ENCODE results near the gene GDAP1L1. TPM values are rescaled to one million over a fixed set of nuclear protein-coding genes. Genes with fewer than 3 reads are reported as not detected.
"Not testable (repeated sequence)": the region's sequence is repeated elsewhere in the genome, so short reads cannot be mapped to it uniquely, and the experiment has no call there.

The GDAP1L1 gene
- total RNA-seq, 1 donor from 2014 or later: 0.67 TPM

DNA sequence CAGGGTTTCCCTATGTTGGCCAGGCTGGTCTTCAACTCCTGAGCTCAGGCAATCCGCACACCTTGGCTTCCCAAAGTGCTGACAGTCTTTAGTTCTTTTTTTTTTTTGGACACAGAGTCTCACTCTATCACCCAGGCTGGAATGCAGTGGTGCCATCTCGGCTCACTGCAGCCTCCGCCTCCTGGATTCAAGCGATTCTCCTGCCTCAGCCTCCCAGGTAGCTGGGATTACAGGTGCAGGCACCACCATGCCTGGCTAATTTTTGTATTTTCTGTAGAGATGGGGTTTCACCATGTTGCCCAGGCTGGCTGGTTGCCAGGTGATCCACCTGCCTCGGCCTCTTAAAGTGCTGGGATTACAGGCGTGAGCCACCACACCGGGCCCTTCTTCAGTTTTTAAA is 80.6 kb downstream of the GDAP1L1 start:
- intact Hi-C loops (cut with DNase I); DNase-seq (ENCODE audit: low spot score): not testable (repeated sequence)

DNA sequence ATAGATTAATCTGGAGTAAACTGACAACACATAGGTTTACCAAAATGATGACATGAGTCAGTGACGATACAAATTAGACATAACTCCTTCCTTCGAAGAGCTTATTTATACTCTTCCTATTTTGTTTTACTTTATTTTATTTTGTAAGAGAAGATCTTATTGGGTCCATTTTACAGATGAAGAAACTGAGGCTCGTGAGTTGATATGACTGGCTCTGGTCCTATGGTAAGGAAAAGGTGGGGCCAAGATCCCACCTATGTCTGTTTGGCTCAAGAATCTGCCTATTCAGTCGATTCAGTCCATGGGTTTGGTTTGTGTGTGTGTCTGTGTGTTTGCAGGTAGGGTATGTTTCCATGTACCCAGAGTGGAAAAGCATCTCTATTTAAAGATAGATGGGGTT is 81.3 kb downstream of the GDAP1L1 start:
- DNase-seq (ENCODE audit: low spot score): no peak
- intact Hi-C loops (cut with DNase I): no loop called here

Other genes starting within 250 kb of the GDAP1L1 start
- 182 TPM for gene JPH2, start 60.1 kb upstream of the GDAP1L1 start, total RNA-seq
- 28.4 TPM for gene OSER1, start 36.5 kb upstream of the GDAP1L1 start, total RNA-seq
- 94.0 TPM for gene FITM2, start 63.9 kb downstream of the GDAP1L1 start, total RNA-seq
- not detected for gene R3HDML, start 89.7 kb downstream of the GDAP1L1 start, total RNA-seq
- not detected for gene HNF4A, start 108.4 kb downstream of the GDAP1L1 start, total RNA-seq
- gene TTPAL, start 228.6 kb downstream of the GDAP1L1 start, total RNA-seq: 5.3 TPM

All from cardiac septum (tissue), 1 donor.